ENCODE data around the gene DHX35.
A peak's percentile ranks its signal among the peaks of the same experiment; 100 is the strongest.
"Not testable (repeated sequence)": the region's sequence is repeated elsewhere in the genome, so short reads cannot be mapped to it uniquely, and the experiment has no call there.

The DHX35 gene

GRCh38 chr20:38940644-38941043 is 21.5 kb upstream of the DHX35 start:
- DNase-seq (ENCODE audit: low read depth) = no peak

GRCh38 chr20:38941726-38942389 is 20.3 kb upstream of the DHX35 start:
- DNase-seq (ENCODE audit: low read depth) = no peak

GRCh38 chr20:38945012-38945411 is 17.1 kb upstream of the DHX35 start:
- no peak for DNase-seq (ENCODE audit: low read depth)

GRCh38 chr20:38946836-38947235 is 15.3 kb upstream of the DHX35 start:
- no peak for DNase-seq (ENCODE audit: low read depth)

- DNase-seq (ENCODE audit: low read depth) = no peak
Measured at GRCh38 chr20:38947931-38948362, 14.2 kb upstream of the DHX35 start.

- DNase-seq (ENCODE audit: low read depth) = no peak
Measured at GRCh38 chr20:38950254-38950653, 11.9 kb upstream of the DHX35 start.

- DNase-seq (ENCODE audit: low read depth) = no peak
Measured at GRCh38 chr20:38951611-38952010, 10.5 kb upstream of the DHX35 start.

- DNase-seq (ENCODE audit: low read depth) = no peak
Measured at GRCh38 chr20:38952153-38952552, 10.0 kb upstream of the DHX35 start.

GRCh38 chr20:38953630-38954340 is 8.4 kb upstream of the DHX35 start:
- no peak for DNase-seq (ENCODE audit: low read depth)

- DNase-seq (ENCODE audit: low read depth) = no peak
Measured at GRCh38 chr20:38957235-38957876, 4.8 kb upstream of the DHX35 start.

- DNase-seq (ENCODE audit: low read depth) = no peak
Measured at GRCh38 chr20:38957915-38958485, 4.1 kb upstream of the DHX35 start.

GRCh38 chr20:38960187-38960687 is 1.9 kb upstream of the DHX35 start:
- DNase-seq (ENCODE audit: low read depth) = not testable (repeated sequence)

- peak; percentile 4 for DNase-seq (ENCODE audit: low read depth)
Measured at GRCh38 chr20:38961530-38962043, 557 bp upstream of the DHX35 start.

GRCh38 chr20:38962928-38963401 is 821 bp downstream of the DHX35 start:
- no peak for DNase-seq (ENCODE audit: low read depth)

GRCh38 chr20:38963745-38964144 is 1.6 kb downstream of the DHX35 start:
- no peak for DNase-seq (ENCODE audit: low read depth)

- no peak for DNase-seq (ENCODE audit: low read depth)
Measured at GRCh38 chr20:38965264-38965663, 3.1 kb downstream of the DHX35 start.

GRCh38 chr20:38968090-38968489 is 5.9 kb downstream of the DHX35 start:
- DNase-seq (ENCODE audit: low read depth) = no peak

GRCh38 chr20:38969708-38970107 is 7.6 kb downstream of the DHX35 start:
- DNase-seq (ENCODE audit: low read depth) = no peak

GRCh38 chr20:38970302-38970701 is 8.2 kb downstream of the DHX35 start:
- DNase-seq (ENCODE audit: low read depth) = no peak

GRCh38 chr20:38973107-38973506 is 11.0 kb downstream of the DHX35 start:
- DNase-seq (ENCODE audit: low read depth) = no peak

- DNase-seq (ENCODE audit: low read depth) = no peak
Measured at GRCh38 chr20:38973645-38974044, 11.5 kb downstream of the DHX35 start.

GRCh38 chr20:38975539-38976120 is 13.5 kb downstream of the DHX35 start:
- no peak for DNase-seq (ENCODE audit: low read depth)
